SKM-1 (cell line): ENCODE measurements around the gene EFNB2.

Experiments used
- DNase-seq: peaks from one replicate; lab custom pipeline; 2025; ENCODE audit not compliant: unreplicated experiment; lab: John Stamatoyannopoulos, UW

EFNB2 gene

GRCh38 chr13:106462710-106463109 lies 72.8 kb downstream of the EFNB2 start:
- DNase-seq: no peak

GRCh38 chr13:106455777-106456176 lies 79.7 kb downstream of the EFNB2 start:
- DNase-seq: no peak

GRCh38 chr13:106455190-106455589 lies 80.3 kb downstream of the EFNB2 start:
- no peak for DNase-seq

DNA sequence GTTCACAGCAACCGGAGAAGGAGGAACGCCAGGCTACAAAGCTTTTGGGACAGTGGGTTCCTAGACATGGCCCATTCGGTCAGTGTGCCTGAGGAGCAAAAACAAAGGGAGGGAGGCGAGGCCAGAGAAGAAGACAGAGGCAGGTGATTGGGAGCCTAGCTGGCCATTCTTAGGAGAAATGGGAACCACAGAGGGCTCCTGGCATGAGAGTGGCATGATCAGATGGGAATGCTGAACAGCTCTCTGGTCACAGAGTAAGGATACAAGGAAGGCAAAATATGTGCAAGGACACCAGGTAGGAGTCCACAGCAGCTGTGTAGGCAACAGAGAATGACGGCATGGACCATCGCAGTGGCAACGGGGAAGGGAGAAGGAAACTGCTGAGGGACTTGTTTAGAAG lies 82.4 kb downstream of the EFNB2 start:
- DNase-seq: no peak

DNA sequence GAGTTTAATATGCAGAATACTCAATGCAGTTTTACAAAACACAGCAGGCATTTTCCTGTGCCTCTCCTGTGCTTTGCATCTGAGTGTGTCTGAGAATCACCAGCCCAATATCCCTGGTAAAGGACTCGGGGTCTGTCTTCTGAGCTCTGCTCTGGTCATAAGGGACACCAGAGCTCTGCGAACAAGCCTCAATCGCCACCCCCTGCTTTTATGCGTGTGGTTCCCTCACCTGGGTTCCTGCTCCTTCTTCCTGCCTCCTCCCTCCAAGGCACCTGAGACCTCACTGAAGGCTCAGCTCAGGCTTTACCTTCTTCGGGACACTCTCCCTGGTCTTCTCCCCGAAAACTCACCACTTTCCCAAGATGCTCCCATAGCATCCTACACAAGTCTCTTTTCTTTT lies 84.5 kb downstream of the EFNB2 start:
- no peak for DNase-seq

DNA sequence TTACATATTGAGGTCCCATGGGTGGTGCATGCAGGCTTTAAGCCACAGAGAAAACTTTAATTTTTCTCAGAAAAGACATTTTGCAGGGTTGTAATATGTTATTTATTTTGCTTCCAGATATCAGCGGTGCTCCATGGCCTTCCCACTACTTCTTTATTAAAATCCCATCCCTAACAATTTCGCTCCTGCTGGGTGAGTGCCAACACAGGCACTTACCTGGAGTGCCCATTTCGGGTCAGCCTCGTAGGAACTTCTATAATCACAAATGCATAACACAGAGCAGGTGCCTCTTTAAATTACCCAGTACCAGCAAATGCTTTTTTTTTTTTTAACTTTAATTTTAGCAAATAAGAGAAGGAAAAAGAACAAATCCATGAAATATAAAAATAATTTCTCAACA lies 86.4 kb downstream of the EFNB2 start:
- DNase-seq: no peak

DNA sequence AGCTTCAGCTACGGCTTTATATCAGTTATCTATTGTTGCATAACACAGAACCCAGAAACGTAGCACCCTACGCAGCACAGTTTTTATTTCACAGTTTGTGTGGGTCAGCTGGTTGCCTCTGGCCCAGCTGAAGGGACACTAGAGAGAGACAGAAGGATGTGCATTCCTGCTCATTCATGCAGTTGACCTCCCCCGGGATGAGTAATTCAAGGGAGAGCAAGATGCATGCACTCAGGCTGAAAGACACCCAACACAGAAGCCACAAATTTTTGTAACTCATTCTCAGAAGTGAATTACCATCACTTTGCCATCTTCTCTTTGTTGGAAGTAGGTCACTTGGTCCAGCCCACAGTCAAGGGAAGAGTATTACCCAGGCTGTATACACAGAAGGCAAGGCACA lies 89.5 kb downstream of the EFNB2 start:
- DNase-seq: no peak

DNA sequence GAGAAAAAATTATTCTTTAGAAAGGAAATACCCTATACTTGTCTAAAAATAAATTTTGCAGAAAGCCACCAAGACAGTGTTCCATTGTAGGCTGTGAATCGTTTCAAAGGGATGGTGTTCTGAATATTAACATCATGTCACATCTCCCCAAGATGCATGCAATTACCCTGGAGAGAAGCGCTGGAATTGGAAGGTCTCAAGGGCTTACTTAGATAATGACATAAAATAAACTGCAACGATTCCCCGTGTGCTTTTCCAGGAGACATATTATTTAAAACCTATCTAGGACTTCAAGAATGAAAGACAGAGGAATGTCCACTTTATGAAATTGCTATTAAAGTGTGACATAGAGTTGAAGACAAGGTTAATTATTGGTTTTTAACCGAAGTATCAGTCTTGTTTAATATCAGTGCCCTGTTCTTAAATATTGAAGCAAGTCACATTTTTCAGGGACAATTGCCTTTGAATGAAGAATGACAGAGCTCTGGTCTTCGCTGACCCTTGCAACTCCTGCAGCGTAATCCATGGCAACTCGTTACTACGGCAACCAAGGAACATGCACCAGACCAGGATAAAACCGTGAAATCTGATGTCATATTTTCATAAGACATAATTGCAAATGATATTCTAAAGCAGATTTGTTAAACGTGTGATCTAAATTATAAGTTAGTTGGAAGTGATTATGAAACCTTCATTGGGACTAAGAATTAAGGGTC lies 91.7 kb downstream of the EFNB2 start:
- no peak for DNase-seq

- no peak for DNase-seq
Measured at GRCh38 chr13:106440866-106441265, 94.6 kb downstream of the EFNB2 start.
